SH-SY5Y (cell line): ENCODE measurements around the gene SRPK3.

Experiments used
- GATA2 ChIP-seq: IDR thresholded peaks from 2 replicates; pipeline ENCODE4 v1.6.1; 2011; ENCODE audit warnings: mild to moderate bottlenecking, low read depth, low read length
- GATA3 ChIP-seq: IDR thresholded peaks from 2 replicates; pipeline ENCODE4 v1.6.1; 2011; ENCODE audit warnings: low read depth, mild to moderate bottlenecking, low read length, moderate library complexity

DNA sequence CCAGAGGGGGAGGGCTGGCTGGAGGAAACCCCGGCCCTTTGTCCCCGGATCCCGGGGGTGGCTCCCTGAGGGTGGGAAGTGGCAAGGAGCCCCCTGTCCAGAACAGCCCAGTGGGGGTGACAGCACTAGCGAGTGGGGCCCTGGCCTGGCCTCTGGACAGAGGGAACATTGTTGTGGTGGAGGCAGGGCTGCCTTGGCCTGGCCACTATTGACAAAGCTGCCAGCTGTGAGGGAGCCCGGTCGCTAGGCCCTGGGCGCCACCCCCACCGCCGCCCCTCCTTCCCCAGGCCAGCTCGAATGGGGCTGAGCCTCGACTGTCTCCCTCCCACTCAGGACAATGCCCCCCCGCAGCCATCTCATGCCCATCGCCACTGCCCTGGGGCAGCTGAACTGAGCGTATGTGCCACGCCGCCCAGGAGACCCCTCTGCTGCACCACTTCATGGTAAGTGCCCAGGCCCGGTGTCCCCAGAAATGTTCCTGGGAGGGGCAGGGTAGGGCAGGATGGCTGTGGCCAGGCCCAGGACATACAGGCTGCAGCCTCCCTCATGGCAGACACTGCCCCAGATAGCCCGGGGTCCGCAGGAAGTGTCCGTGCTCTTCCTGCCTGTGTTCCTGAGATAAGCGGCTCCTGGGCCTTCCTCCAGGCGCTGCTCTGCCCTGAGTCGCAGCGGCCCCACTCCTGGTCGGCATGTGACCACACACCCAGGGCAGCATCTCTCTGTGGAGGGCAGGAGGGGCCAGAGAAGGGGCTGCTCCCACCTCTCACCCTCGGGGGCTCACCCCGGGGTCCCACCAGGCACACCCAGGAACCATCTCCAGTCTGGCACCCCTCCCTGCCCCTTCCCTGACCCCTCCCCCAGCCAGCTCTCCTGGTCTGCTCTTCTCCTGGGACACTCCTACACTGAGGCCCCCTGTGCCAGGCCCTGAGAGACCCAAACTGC is 15.4 kb upstream of the SRPK3 start:
- TF ChIP-seq GATA3 (no peak), GATA2 (no peak)
